H1 (cell line): Measurements from ENCODE around the gene MORC3. TPM values are rescaled to one million over a fixed set of nuclear protein-coding genes. Genes with fewer than 3 reads are reported as not detected.

Experiments used
- BRCA1 ChIP-seq: IDR thresholded peaks from 2 replicates; pipeline ENCODE4 v1.6.1; 2012; ENCODE audit warnings: low read depth, low read length, improper control_type of control experiment
- FOSL1 ChIP-seq: IDR thresholded peaks from 2 replicates; pipeline ENCODE4 v1.6.1; 2011; ENCODE audit warnings: mild to moderate bottlenecking, low read depth, low read length, moderate library complexity; ENCODE audit not compliant: insufficient read depth
- KDM5A ChIP-seq: fragments of 200-600 bp; IDR thresholded peaks from 2 replicates; pipeline ENCODE4 v1.7.1; 2012; ENCODE audit warnings: mild to moderate bottlenecking, low read length, inconsistent platforms, mixed read lengths
- MAFK ChIP-seq: IDR thresholded peaks from 2 replicates; pipeline ENCODE4 v1.6.1; 2012; ENCODE audit warnings: low read depth, mild to moderate bottlenecking, improper control_type of control experiment, low read length
- RNF2 ChIP-seq: fragments of 200-900, 300-1000 bp; sonication (generic); IDR thresholded peaks from 2 replicates; pipeline ENCODE4 v1.7.1; 2016; ENCODE audit warnings: borderline replicate concordance, low read depth, mild to moderate bottlenecking, antibody characterized with exemption, low read length; ENCODE audit not compliant: poor library complexity, severe bottlenecking; ENCODE audit errors: missing control alignments
- SAP30 ChIP-seq: fragments of 300-600 bp; sonication (generic); IDR thresholded peaks from 2 replicates; pipeline ENCODE4 v1.7.1; 2012; ENCODE audit warnings: low read length, moderate library complexity, mild to moderate bottlenecking, inconsistent platforms; ENCODE audit not compliant: insufficient read depth, insufficient replicate concordance
- SP4 ChIP-seq: IDR thresholded peaks from 2 replicates; pipeline ENCODE4 v1.6.1; 2012; ENCODE audit warnings: low read length, inconsistent platforms
- SRF ChIP-seq: IDR thresholded peaks from 2 replicates; pipeline ENCODE4 v1.6.1; 2011; ENCODE audit warnings: mild to moderate bottlenecking, low read depth, low read length, moderate library complexity
- ZNF274 ChIP-seq: IDR thresholded peaks from 2 replicates; pipeline ENCODE4 v1.7.0; 2012; ENCODE audit warnings: low read length, borderline replicate concordance; ENCODE audit errors: extremely low read depth
- polyA plus RNA-seq, 7 experiments: library from polyadenylated mRNA; depleted of rRNA in 3 of 7; stranded (reverse) in 5 of 7; unstranded in 2 of 7; fragments of >200 nt in 5 of 7; fragments of 200-250 nt in 2 of 7; gene quantifications; 1 replicate in 5 of 7; 2 replicates in 1 of 7; 4 replicates in 1 of 7; pipeline versions ENCODE4 v1.2.1 to v1.2.3, GENCODE V29; 2011 to 2013; ENCODE audit warnings: missing spikeins in 2 of 7, mixed read lengths in 2 of 7
- total RNA-seq: library from RNA; stranded (reverse); fragmentation: NEBNext Ultra II Directional; extraction: Animal tissue kit (Norgen Biotek cat#: 25700); gene quantifications from 2 replicates; pipeline ENCODE4 v1.2.1, GENCODE V29; 2021
- TF ChIP-seq, protein P1 (sequence below): fragments of 300-600 bp; sonication (generic); IDR thresholded peaks from 2 replicates; pipeline ENCODE4 v1.7.1; 2012; ENCODE audit warnings: low read length, moderate library complexity, mild to moderate bottlenecking, inconsistent platforms; ENCODE audit not compliant: insufficient replicate concordance
- TF ChIP-seq, protein P2 (sequence below): IDR thresholded peaks from 2 replicates; pipeline ENCODE4 v1.6.1; 2012; ENCODE audit warnings: inconsistent platforms

The MORC3 gene
- total and polyA plus RNA-seq, 2 of the 8 experiments (the other 6 are each of a cell fraction or from before 2014, with no cell fraction given): 5.0 to 20.4 TPM

DNA sequence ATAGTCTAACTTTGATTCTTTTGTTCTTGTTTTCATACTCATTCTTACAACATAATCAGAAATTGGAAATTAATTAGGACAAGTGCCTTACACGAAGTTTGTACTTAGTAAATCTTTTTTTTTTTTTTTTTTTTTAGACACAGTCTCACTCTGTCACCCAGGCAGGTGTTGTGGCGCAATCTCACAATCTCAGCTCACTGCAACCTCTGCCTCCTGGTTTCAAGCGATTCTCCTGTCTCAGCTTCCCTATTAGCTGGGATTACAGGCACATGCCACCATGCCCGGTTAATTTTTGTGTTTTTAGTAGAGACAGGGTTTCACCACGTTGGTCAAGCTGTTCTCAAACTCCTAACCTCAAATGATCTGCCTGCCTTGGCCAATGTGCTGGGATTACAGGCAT is 77.6 kb downstream of the MORC3 start (continued):
- TF ChIP-seq, protein P1, sequence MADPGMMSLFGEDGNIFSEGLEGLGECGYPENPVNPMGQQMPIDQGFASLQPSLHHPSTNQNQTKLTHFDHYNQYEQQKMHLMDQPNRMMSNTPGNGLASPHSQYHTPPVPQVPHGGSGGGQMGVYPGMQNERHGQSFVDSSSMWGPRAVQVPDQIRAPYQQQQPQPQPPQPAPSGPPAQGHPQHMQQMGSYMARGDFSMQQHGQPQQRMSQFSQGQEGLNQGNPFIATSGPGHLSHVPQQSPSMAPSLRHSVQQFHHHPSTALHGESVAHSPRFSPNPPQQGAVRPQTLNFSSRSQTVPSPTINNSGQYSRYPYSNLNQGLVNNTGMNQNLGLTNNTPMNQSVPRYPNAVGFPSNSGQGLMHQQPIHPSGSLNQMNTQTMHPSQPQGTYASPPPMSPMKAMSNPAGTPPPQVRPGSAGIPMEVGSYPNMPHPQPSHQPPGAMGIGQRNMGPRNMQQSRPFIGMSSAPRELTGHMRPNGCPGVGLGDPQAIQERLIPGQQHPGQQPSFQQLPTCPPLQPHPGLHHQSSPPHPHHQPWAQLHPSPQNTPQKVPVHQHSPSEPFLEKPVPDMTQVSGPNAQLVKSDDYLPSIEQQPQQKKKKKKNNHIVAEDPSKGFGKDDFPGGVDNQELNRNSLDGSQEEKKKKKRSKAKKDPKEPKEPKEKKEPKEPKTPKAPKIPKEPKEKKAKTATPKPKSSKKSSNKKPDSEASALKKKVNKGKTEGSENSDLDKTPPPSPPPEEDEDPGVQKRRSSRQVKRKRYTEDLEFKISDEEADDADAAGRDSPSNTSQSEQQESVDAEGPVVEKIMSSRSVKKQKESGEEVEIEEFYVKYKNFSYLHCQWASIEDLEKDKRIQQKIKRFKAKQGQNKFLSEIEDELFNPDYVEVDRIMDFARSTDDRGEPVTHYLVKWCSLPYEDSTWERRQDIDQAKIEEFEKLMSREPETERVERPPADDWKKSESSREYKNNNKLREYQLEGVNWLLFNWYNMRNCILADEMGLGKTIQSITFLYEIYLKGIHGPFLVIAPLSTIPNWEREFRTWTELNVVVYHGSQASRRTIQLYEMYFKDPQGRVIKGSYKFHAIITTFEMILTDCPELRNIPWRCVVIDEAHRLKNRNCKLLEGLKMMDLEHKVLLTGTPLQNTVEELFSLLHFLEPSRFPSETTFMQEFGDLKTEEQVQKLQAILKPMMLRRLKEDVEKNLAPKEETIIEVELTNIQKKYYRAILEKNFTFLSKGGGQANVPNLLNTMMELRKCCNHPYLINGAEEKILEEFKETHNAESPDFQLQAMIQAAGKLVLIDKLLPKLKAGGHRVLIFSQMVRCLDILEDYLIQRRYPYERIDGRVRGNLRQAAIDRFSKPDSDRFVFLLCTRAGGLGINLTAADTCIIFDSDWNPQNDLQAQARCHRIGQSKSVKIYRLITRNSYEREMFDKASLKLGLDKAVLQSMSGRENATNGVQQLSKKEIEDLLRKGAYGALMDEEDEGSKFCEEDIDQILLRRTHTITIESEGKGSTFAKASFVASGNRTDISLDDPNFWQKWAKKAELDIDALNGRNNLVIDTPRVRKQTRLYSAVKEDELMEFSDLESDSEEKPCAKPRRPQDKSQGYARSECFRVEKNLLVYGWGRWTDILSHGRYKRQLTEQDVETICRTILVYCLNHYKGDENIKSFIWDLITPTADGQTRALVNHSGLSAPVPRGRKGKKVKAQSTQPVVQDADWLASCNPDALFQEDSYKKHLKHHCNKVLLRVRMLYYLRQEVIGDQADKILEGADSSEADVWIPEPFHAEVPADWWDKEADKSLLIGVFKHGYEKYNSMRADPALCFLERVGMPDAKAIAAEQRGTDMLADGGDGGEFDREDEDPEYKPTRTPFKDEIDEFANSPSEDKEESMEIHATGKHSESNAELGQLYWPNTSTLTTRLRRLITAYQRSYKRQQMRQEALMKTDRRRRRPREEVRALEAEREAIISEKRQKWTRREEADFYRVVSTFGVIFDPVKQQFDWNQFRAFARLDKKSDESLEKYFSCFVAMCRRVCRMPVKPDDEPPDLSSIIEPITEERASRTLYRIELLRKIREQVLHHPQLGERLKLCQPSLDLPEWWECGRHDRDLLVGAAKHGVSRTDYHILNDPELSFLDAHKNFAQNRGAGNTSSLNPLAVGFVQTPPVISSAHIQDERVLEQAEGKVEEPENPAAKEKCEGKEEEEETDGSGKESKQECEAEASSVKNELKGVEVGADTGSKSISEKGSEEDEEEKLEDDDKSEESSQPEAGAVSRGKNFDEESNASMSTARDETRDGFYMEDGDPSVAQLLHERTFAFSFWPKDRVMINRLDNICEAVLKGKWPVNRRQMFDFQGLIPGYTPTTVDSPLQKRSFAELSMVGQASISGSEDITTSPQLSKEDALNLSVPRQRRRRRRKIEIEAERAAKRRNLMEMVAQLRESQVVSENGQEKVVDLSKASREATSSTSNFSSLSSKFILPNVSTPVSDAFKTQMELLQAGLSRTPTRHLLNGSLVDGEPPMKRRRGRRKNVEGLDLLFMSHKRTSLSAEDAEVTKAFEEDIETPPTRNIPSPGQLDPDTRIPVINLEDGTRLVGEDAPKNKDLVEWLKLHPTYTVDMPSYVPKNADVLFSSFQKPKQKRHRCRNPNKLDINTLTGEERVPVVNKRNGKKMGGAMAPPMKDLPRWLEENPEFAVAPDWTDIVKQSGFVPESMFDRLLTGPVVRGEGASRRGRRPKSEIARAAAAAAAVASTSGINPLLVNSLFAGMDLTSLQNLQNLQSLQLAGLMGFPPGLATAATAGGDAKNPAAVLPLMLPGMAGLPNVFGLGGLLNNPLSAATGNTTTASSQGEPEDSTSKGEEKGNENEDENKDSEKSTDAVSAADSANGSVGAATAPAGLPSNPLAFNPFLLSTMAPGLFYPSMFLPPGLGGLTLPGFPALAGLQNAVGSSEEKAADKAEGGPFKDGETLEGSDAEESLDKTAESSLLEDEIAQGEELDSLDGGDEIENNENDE: no peak
- TF ChIP-seq ZNF274 (no peak), SRF (no peak), BRCA1 (no peak), MAFK (no peak), RNF2 (no peak), SAP30 (no peak), KDM5A (no peak), SP4 (no peak), FOSL1 (no peak)
- TF ChIP-seq, protein P2, sequence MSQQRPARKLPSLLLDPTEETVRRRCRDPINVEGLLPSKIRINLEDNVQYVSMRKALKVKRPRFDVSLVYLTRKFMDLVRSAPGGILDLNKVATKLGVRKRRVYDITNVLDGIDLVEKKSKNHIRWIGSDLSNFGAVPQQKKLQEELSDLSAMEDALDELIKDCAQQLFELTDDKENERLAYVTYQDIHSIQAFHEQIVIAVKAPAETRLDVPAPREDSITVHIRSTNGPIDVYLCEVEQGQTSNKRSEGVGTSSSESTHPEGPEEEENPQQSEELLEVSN: no peak
